HepG2 (cell line): ENCODE data around the gene PAX4. TPM values are rescaled to one million over a fixed set of nuclear protein-coding genes. Genes with fewer than 3 reads are reported as not detected.
A peak's percentile ranks its signal among the peaks of the same experiment; 100 is the strongest.

Experiments used
- ATM ChIP-seq: fragments of 450-650 bp; IDR thresholded peaks from 2 replicates; pipeline ENCODE4 v1.7.1; 2017; ENCODE audit warnings: mild to moderate bottlenecking, borderline replicate concordance
- CREM ChIP-seq, 2 experiments: sonication (generic) in 1 of 2; formaldehyde crosslinking in 1 of 2; IDR thresholded peaks; 2 replicates each; pipeline versions ENCODE4 v1.4.0 to v1.6.1; 2016 to 2020; ENCODE audit warnings: antibody characterized with exemption in 1 of 2, mild to moderate bottlenecking in 1 of 2, missing genetic modification reagents in 1 of 2
- DNMT3B ChIP-seq: conservative IDR thresholded peaks from 2 replicates; pipeline ENCODE4 v1.6.1; 2016; ENCODE audit warnings: missing biosample characterization, control low read depth
- ESRRA ChIP-seq: sonication (generic); formaldehyde crosslinking; IDR thresholded peaks from 2 replicates; pipeline ENCODE4 v1.5.1; 2020; ENCODE audit warnings: mild to moderate bottlenecking, low read depth, missing genetic modification reagents
- polyA plus RNA-seq, 8 experiments: library from polyadenylated mRNA; depleted of rRNA in 3 of 8; stranded (reverse) in 7 of 8; unstranded in 1 of 8; fragments of >200 nt; fragmentation: Illumina TruSeq in 4 of 8; extraction: Trizol in 4 of 8; gene quantifications; 2 replicates each; pipeline versions ENCODE4 v1.2.1 to v1.2.3, GENCODE V29; 2011 to 2016; ENCODE audit warnings: low read depth in 4 of 8, missing spikeins in 1 of 8, mixed read lengths in 1 of 8; ENCODE audit not compliant: insufficient read depth in 1 of 8
- total RNA-seq, 5 experiments: library from RNA; depleted of rRNA; stranded (reverse); fragments of >200 nt; fragmentation: Illumina TruSeq; extraction: Trizol; gene quantifications; 2 replicates each; pipeline ENCODE4 v1.2.3, GENCODE V29; 2016; ENCODE audit warnings: low read depth in 1 of 5
- TF ChIP-seq, protein P1 (sequence below), 2 experiments: sonication (generic) in 1 of 2; formaldehyde crosslinking in 1 of 2; IDR thresholded peaks; 2 replicates each; pipeline versions ENCODE4 v1.4.0 to v1.6.1; 2016 to 2020; ENCODE audit warnings: borderline replicate concordance in 1 of 2, low read depth in 1 of 2, mild to moderate bottlenecking in 1 of 2, missing genetic modification reagents in 1 of 2
- TF ChIP-seq, protein P2 (sequence below): sonication (generic); formaldehyde crosslinking; IDR thresholded peaks from 2 replicates; pipeline ENCODE4 v1.4.0; 2020; ENCODE audit warnings: missing genetic modification reagents, borderline replicate concordance
- TF ChIP-seq, protein P3 (sequence below): IDR thresholded peaks from 2 replicates; pipeline ENCODE4 v1.6.1; 2012; ENCODE audit warnings: inconsistent platforms
- TF ChIP-seq, protein P4 (sequence below): sonication (generic); formaldehyde crosslinking; IDR thresholded peaks from 2 replicates; pipeline ENCODE4 v1.8.0; 2022; ENCODE audit warnings: mild to moderate bottlenecking, missing genetic modification reagents, moderate library complexity
- TF ChIP-seq, protein P5 (sequence below): sonication (generic); formaldehyde crosslinking; IDR thresholded peaks from 2 replicates; pipeline ENCODE4 v1.5.0; 2020; ENCODE audit warnings: missing genetic modification reagents
- TF ChIP-seq, protein P6 (sequence below): sonication (generic); formaldehyde crosslinking; conservative IDR thresholded peaks from 2 replicates; pipeline ENCODE4 v1.4.0; 2020; ENCODE audit warnings: mild to moderate bottlenecking, missing genetic modification reagents, moderate library complexity

The PAX4 gene
- total and polyA plus RNA-seq, 2 of the 13 experiments (the other 11 are each of a cell fraction or from before 2014, with no cell fraction given): not detected

DNA sequence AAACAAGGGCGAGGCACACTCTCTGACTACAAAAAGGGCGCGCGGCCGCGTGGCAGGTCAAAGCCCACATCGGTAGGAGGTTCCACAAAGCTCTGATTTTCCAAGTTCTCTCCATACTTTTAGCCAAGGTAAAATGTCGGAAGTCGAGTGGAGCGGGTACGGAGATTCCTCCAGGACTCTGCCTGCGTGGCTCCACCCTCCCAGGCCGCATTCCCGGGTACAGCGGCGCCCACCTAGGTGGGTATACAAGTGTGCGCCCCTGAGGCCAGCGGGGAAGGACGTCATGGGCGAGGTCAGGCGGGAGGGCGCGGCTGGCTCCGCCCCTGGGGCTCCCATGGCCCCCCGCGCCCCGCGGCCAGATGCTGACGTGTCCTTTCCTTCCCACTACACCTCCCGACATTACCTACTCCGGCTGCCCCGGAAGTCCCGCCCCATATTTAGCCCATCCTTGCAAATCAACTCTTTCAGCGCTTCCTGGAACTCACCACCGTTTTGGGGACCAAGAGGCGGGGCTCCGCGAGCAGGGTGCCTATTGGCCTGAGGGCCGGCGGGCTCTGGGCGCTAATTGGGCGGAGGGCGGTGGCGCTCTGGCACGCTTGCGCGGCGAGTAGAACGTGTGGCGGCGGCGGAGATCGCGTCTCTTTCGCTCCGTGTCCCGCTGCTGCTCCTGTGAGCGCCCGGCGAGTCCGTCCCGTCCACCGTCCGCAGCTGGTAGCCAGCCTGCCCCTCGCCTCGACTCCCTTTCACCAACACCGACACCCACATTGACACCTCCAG, 33.8 kb upstream of the PAX4 start, which contains the start of gene SND1 (continued):
- TF ChIP-seq, protein P1, sequence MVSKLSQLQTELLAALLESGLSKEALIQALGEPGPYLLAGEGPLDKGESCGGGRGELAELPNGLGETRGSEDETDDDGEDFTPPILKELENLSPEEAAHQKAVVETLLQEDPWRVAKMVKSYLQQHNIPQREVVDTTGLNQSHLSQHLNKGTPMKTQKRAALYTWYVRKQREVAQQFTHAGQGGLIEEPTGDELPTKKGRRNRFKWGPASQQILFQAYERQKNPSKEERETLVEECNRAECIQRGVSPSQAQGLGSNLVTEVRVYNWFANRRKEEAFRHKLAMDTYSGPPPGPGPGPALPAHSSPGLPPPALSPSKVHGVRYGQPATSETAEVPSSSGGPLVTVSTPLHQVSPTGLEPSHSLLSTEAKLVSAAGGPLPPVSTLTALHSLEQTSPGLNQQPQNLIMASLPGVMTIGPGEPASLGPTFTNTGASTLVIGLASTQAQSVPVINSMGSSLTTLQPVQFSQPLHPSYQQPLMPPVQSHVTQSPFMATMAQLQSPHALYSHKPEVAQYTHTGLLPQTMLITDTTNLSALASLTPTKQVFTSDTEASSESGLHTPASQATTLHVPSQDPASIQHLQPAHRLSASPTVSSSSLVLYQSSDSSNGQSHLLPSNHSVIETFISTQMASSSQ (IDR thresholded peaks at IDR 0.05; ENCODE audit: low read depth): no peak; the same call in 1 of the 2 replicates
- TF ChIP-seq, protein P1 (CRISPR knock-in tag; IDR thresholded peaks at IDR 0.05; ENCODE audit: borderline replicate concordance): peak; percentile 36; the same call in 1 of the 2 replicates
- TF ChIP-seq, protein P2, sequence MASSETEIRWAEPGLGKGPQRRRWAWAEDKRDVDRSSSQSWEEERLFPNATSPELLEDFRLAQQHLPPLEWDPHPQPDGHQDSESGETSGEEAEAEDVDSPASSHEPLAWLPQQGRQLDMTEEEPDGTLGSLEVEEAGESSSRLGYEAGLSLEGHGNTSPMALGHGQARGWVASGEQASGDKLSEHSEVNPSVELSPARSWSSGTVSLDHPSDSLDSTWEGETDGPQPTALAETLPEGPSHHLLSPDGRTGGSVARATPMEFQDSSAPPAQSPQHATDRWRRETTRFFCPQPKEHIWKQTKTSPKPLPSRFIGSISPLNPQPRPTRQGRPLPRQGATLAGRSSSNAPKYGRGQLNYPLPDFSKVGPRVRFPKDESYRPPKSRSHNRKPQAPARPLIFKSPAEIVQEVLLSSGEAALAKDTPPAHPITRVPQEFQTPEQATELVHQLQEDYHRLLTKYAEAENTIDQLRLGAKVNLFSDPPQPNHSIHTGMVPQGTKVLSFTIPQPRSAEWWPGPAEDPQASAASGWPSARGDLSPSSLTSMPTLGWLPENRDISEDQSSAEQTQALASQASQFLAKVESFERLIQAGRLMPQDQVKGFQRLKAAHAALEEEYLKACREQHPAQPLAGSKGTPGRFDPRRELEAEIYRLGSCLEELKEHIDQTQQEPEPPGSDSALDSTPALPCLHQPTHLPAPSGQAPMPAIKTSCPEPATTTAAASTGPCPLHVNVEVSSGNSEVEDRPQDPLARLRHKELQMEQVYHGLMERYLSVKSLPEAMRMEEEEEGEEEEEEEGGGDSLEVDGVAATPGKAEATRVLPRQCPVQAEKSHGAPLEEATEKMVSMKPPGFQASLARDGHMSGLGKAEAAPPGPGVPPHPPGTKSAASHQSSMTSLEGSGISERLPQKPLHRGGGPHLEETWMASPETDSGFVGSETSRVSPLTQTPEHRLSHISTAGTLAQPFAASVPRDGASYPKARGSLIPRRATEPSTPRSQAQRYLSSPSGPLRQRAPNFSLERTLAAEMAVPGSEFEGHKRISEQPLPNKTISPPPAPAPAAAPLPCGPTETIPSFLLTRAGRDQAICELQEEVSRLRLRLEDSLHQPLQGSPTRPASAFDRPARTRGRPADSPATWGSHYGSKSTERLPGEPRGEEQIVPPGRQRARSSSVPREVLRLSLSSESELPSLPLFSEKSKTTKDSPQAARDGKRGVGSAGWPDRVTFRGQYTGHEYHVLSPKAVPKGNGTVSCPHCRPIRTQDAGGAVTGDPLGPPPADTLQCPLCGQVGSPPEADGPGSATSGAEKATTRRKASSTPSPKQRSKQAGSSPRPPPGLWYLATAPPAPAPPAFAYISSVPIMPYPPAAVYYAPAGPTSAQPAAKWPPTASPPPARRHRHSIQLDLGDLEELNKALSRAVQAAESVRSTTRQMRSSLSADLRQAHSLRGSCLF: no peak; the same call in 1 of the 2 replicates
- TF ChIP-seq, protein P3, sequence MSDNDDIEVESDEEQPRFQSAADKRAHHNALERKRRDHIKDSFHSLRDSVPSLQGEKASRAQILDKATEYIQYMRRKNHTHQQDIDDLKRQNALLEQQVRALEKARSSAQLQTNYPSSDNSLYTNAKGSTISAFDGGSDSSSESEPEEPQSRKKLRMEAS: peak; percentile 83
- TF ChIP-seq, protein P4, sequence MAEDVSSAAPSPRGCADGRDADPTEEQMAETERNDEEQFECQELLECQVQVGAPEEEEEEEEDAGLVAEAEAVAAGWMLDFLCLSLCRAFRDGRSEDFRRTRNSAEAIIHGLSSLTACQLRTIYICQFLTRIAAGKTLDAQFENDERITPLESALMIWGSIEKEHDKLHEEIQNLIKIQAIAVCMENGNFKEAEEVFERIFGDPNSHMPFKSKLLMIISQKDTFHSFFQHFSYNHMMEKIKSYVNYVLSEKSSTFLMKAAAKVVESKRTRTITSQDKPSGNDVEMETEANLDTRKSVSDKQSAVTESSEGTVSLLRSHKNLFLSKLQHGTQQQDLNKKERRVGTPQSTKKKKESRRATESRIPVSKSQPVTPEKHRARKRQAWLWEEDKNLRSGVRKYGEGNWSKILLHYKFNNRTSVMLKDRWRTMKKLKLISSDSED: no peak
- no peak for TF ChIP-seq ATM
- no peak for TF ChIP-seq DNMT3B (CRISPR knock-in tag)
- TF ChIP-seq ESRRA (CRISPR knock-in tag): peak; percentile 31; the same call in 1 of the 2 replicates
- TF ChIP-seq, protein P5, sequence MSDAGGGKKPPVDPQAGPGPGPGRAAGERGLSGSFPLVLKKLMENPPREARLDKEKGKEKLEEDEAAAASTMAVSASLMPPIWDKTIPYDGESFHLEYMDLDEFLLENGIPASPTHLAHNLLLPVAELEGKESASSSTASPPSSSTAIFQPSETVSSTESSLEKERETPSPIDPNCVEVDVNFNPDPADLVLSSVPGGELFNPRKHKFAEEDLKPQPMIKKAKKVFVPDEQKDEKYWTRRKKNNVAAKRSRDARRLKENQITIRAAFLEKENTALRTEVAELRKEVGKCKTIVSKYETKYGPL (CRISPR knock-in tag): peak; percentile 68; the same call in 1 of the 2 replicates
- TF ChIP-seq, protein P6, sequence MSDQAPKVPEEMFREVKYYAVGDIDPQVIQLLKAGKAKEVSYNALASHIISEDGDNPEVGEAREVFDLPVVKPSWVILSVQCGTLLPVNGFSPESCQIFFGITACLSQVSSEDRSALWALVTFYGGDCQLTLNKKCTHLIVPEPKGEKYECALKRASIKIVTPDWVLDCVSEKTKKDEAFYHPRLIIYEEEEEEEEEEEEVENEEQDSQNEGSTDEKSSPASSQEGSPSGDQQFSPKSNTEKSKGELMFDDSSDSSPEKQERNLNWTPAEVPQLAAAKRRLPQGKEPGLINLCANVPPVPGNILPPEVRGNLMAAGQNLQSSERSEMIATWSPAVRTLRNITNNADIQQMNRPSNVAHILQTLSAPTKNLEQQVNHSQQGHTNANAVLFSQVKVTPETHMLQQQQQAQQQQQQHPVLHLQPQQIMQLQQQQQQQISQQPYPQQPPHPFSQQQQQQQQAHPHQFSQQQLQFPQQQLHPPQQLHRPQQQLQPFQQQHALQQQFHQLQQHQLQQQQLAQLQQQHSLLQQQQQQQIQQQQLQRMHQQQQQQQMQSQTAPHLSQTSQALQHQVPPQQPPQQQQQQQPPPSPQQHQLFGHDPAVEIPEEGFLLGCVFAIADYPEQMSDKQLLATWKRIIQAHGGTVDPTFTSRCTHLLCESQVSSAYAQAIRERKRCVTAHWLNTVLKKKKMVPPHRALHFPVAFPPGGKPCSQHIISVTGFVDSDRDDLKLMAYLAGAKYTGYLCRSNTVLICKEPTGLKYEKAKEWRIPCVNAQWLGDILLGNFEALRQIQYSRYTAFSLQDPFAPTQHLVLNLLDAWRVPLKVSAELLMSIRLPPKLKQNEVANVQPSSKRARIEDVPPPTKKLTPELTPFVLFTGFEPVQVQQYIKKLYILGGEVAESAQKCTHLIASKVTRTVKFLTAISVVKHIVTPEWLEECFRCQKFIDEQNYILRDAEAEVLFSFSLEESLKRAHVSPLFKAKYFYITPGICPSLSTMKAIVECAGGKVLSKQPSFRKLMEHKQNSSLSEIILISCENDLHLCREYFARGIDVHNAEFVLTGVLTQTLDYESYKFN: peak; percentile 46
- TF ChIP-seq CREM (IDR thresholded peaks at IDR 0.05): no peak; the same call in 1 of the 2 replicates
- no peak for TF ChIP-seq CREM (CRISPR knock-in tag; IDR thresholded peaks at IDR 0.05)
